ENCODE measurements around the gene MUTYH.

Gene MUTYH

GRCh38 chr1:45351508-45351907, 11.3 kb upstream of the MUTYH start:
- in situ Hi-C loops (cut with MboI; ENCODE audit: low sequenced_read_pairs): no loop called here

GRCh38 chr1:45348966-45349677, 8.9 kb upstream of the MUTYH start:
- in situ Hi-C loops (cut with MboI; ENCODE audit: low sequenced_read_pairs): no loop called here

GRCh38 chr1:45348609-45348965, 8.3 kb upstream of the MUTYH start:
- in situ Hi-C loops (cut with MboI; ENCODE audit: low sequenced_read_pairs): no loop called here

GRCh38 chr1:45348020-45348419, 7.8 kb upstream of the MUTYH start:
- in situ Hi-C loops (cut with MboI; ENCODE audit: low sequenced_read_pairs): no loop called here

- in situ Hi-C loops (cut with MboI; ENCODE audit: low sequenced_read_pairs): no loop called here
These were observed 6.2 kb upstream of the MUTYH start for GRCh38 chr1:45346473-45346872.

GRCh38 chr1:45345014-45345413, 4.8 kb upstream of the MUTYH start:
- in situ Hi-C loops (cut with MboI; ENCODE audit: low sequenced_read_pairs): no loop called here

- in situ Hi-C loops (cut with MboI; ENCODE audit: low sequenced_read_pairs): no loop called here
These were observed 4.3 kb upstream of the MUTYH start for GRCh38 chr1:45344499-45344898.

- in situ Hi-C loops (cut with MboI; ENCODE audit: low sequenced_read_pairs): no loop called here
These were observed 701 bp upstream of the MUTYH start for GRCh38 chr1:45340816-45341466.

- in situ Hi-C loops (cut with MboI; ENCODE audit: low sequenced_read_pairs): no loop called here
These were observed 2.5 kb downstream of the MUTYH start for GRCh38 chr1:45337630-45338325.

GRCh38 chr1:45335855-45336324, 4.3 kb downstream of the MUTYH start:
- in situ Hi-C loops (cut with MboI; ENCODE audit: low sequenced_read_pairs): no loop called here

GRCh38 chr1:45334308-45335245, 5.7 kb downstream of the MUTYH start:
- in situ Hi-C loops (cut with MboI; ENCODE audit: low sequenced_read_pairs): no loop called here

GRCh38 chr1:45332346-45332720, 7.9 kb downstream of the MUTYH start:
- in situ Hi-C loops (cut with MboI; ENCODE audit: low sequenced_read_pairs): no loop called here

- in situ Hi-C loops (cut with MboI; ENCODE audit: low sequenced_read_pairs): no loop called here
These were observed 8.5 kb downstream of the MUTYH start for GRCh38 chr1:45331436-45332345.

GRCh38 chr1:45329445-45329844, 10.8 kb downstream of the MUTYH start:
- in situ Hi-C loops (cut with MboI; ENCODE audit: low sequenced_read_pairs): no loop called here

- in situ Hi-C loops (cut with MboI; ENCODE audit: low sequenced_read_pairs): no loop called here
These were observed 11.6 kb downstream of the MUTYH start for GRCh38 chr1:45328680-45329079.

- in situ Hi-C loops (cut with MboI; ENCODE audit: low sequenced_read_pairs): no loop called here
These were observed 12.4 kb downstream of the MUTYH start for GRCh38 chr1:45327644-45328515.

- in situ Hi-C loops (cut with MboI; ENCODE audit: low sequenced_read_pairs): no loop called here
These were observed 13.3 kb downstream of the MUTYH start, which contains the start of gene HPDL for GRCh38 chr1:45326627-45327623. HPDL (plus strand) TSS chr1:45326895; CDS start chr1:45327149, 254 bp downstream.

Measured in HL-60/S4 treated with phorbol 12-myristate 13-acetate at 8.2 ng/mL for 4 days and 3 days (cell line).